Measurements from ENCODE around the gene ST8SIA4.

The ST8SIA4 gene

GRCh38 chr5:100803397-100803796 lies 99.7 kb downstream of the ST8SIA4 start:
- no peaks in the 10 kb centered on the region for H3K9me3 ChIP-seq (ENCODE audit: insufficient read depth, low read length)
- no peak for TF ChIP-seq ZNF274 (IDR thresholded peaks at IDR 0.05; ENCODE audit: low read depth, low read length)
- H3K27me3 ChIP-seq (ENCODE audit: insufficient read depth, insufficient read length), result no peaks in the 10 kb centered on the region
- no peak for DNase-seq (ENCODE audit: low read depth, low spot score)
- no peaks in the 10 kb centered on the region for H3K4me1 ChIP-seq (ENCODE audit: insufficient read depth, insufficient read length)
- H3K4me3 ChIP-seq (ENCODE audit: insufficient read length, low read depth), result no peak overlapping the region
- no peak overlapping the region for H3K9ac ChIP-seq (ENCODE audit: insufficient read length, low read depth)
- no peaks in the 10 kb centered on the region for H3K36me3 ChIP-seq (ENCODE audit: insufficient read depth, insufficient read length, low read length)

- H3K36me3 ChIP-seq (ENCODE audit: insufficient read depth, insufficient read length, low read length), result no peaks in the 10 kb centered on the region
- H3K4me1 ChIP-seq (ENCODE audit: insufficient read depth, insufficient read length), result no peaks in the 10 kb centered on the region
- no peak for TF ChIP-seq SUZ12 (IDR thresholded peaks at IDR 0.05; ENCODE audit: extremely low read depth, insufficient read depth, insufficient read length)
- H3K9ac ChIP-seq (ENCODE audit: insufficient read length, low read depth), result no peak overlapping the region
- no peaks in the 10 kb centered on the region for H3K9me3 ChIP-seq (ENCODE audit: insufficient read depth, low read length)
- DNase-seq (ENCODE audit: low read depth, low spot score), result no peak
- H3K4me3 ChIP-seq (ENCODE audit: insufficient read length, low read depth), result no peak overlapping the region
- no peaks in the 10 kb centered on the region for H3K27me3 ChIP-seq (ENCODE audit: insufficient read depth, insufficient read length)
Observed at GRCh38 chr5:100802208-100802607, 100.9 kb downstream of the ST8SIA4 start.

GRCh38 chr5:100800562-100800961 lies 102.5 kb downstream of the ST8SIA4 start:
- Histone ChIP-seq H3K4me1 (ENCODE audit: insufficient read depth, insufficient read length) (no peaks in the 10 kb centered on the region), H3K9ac (ENCODE audit: insufficient read length, low read depth) (no peak overlapping the region), H3K4me3 (ENCODE audit: insufficient read length, low read depth) (no peak overlapping the region), H3K36me3 (ENCODE audit: insufficient read depth, insufficient read length, low read length) (no peaks in the 10 kb centered on the region), H3K27me3 (ENCODE audit: insufficient read depth, insufficient read length) (no peaks in the 10 kb centered on the region), H3K9me3 (ENCODE audit: insufficient read depth, low read length) (no peaks in the 10 kb centered on the region)
- TF ChIP-seq SUZ12 (IDR thresholded peaks at IDR 0.05; ENCODE audit: extremely low read depth, insufficient read depth, insufficient read length), result no peak
- TF ChIP-seq YY1 (IDR thresholded peaks at IDR 0.05; ENCODE audit: insufficient read depth, insufficient read length), result no peak
- no peak for TF ChIP-seq ZNF274 (IDR thresholded peaks at IDR 0.05; ENCODE audit: low read depth, low read length)
- no peak for DNase-seq (ENCODE audit: low read depth, low spot score)

GRCh38 chr5:100799166-100799565 lies 103.9 kb downstream of the ST8SIA4 start:
- no peaks in the 10 kb centered on the region for H3K27me3 ChIP-seq (ENCODE audit: insufficient read depth, insufficient read length)
- H3K4me1 ChIP-seq (ENCODE audit: insufficient read depth, insufficient read length), result no peaks in the 10 kb centered on the region
- no peaks in the 10 kb centered on the region for H3K36me3 ChIP-seq (ENCODE audit: insufficient read depth, insufficient read length, low read length)
- H3K4me3 ChIP-seq (ENCODE audit: insufficient read length, low read depth), result no peak overlapping the region
- H3K9me3 ChIP-seq (ENCODE audit: insufficient read depth, low read length), result peaks cover 8% of the 10 kb centered on the region; the same call in 1 of the 2 replicates
- no peak for DNase-seq (ENCODE audit: low read depth, low spot score)
- TF ChIP-seq SUZ12 (IDR thresholded peaks at IDR 0.05; ENCODE audit: extremely low read depth, insufficient read depth, insufficient read length), result no peak
- no peak for TF ChIP-seq ZNF274 (IDR thresholded peaks at IDR 0.05; ENCODE audit: low read depth, low read length)
- TF ChIP-seq YY1 (IDR thresholded peaks at IDR 0.05; ENCODE audit: insufficient read depth, insufficient read length), result no peak
- H3K9ac ChIP-seq (ENCODE audit: insufficient read length, low read depth), result no peak overlapping the region

GRCh38 chr5:100797861-100798260 lies 105.2 kb downstream of the ST8SIA4 start:
- H3K4me3 ChIP-seq (ENCODE audit: insufficient read length, low read depth), result no peak overlapping the region
- no peak overlapping the region for H3K9ac ChIP-seq (ENCODE audit: insufficient read length, low read depth)
- H3K36me3 ChIP-seq (ENCODE audit: insufficient read depth, insufficient read length, low read length), result no peaks in the 10 kb centered on the region
- H3K9me3 ChIP-seq (ENCODE audit: insufficient read depth, low read length), result peaks cover 13% of the 10 kb centered on the region; the same call in 1 of the 2 replicates
- H3K4me1 ChIP-seq (ENCODE audit: insufficient read depth, insufficient read length), result no peaks in the 10 kb centered on the region
- TF ChIP-seq ZNF274 (IDR thresholded peaks at IDR 0.05; ENCODE audit: low read depth, low read length), result no peak
- no peak for TF ChIP-seq SUZ12 (IDR thresholded peaks at IDR 0.05; ENCODE audit: extremely low read depth, insufficient read depth, insufficient read length)
- no peak for TF ChIP-seq YY1 (IDR thresholded peaks at IDR 0.05; ENCODE audit: insufficient read depth, insufficient read length)
- no peaks in the 10 kb centered on the region for H3K27me3 ChIP-seq (ENCODE audit: insufficient read depth, insufficient read length)
- no peak for DNase-seq (ENCODE audit: low read depth, low spot score)

- H3K4me3 ChIP-seq (ENCODE audit: insufficient read length, low read depth), result no peak overlapping the region
- DNase-seq (ENCODE audit: low read depth, low spot score), result no peak
- no peaks in the 10 kb centered on the region for H3K4me1 ChIP-seq (ENCODE audit: insufficient read depth, insufficient read length)
- TF ChIP-seq SUZ12 (IDR thresholded peaks at IDR 0.05; ENCODE audit: extremely low read depth, insufficient read depth, insufficient read length), result no peak
- TF ChIP-seq YY1 (IDR thresholded peaks at IDR 0.05; ENCODE audit: insufficient read depth, insufficient read length), result no peak
- TF ChIP-seq ZNF274 (IDR thresholded peaks at IDR 0.05; ENCODE audit: low read depth, low read length), result no peak
- peaks cover 13% of the 10 kb centered on the region; the same call in 1 of the 2 replicates for H3K9me3 ChIP-seq (ENCODE audit: insufficient read depth, low read length)
- H3K27me3 ChIP-seq (ENCODE audit: insufficient read depth, insufficient read length), result no peaks in the 10 kb centered on the region
- H3K9ac ChIP-seq (ENCODE audit: insufficient read length, low read depth), result no peak overlapping the region
- H3K36me3 ChIP-seq (ENCODE audit: insufficient read depth, insufficient read length, low read length), result no peaks in the 10 kb centered on the region
Observed at GRCh38 chr5:100796851-100797250, 106.2 kb downstream of the ST8SIA4 start.

GRCh38 chr5:100794844-100795243 lies 108.2 kb downstream of the ST8SIA4 start:
- no peaks in the 10 kb centered on the region for H3K27me3 ChIP-seq (ENCODE audit: insufficient read depth, insufficient read length)
- TF ChIP-seq ZNF274 (IDR thresholded peaks at IDR 0.05; ENCODE audit: low read depth, low read length) (no peak), SUZ12 (IDR thresholded peaks at IDR 0.05; ENCODE audit: extremely low read depth, insufficient read depth, insufficient read length) (no peak), YY1 (IDR thresholded peaks at IDR 0.05; ENCODE audit: insufficient read depth, insufficient read length) (no peak)
- H3K36me3 ChIP-seq (ENCODE audit: insufficient read depth, insufficient read length, low read length), result no peaks in the 10 kb centered on the region
- no peak for DNase-seq (ENCODE audit: low read depth, low spot score)
- H3K9me3 ChIP-seq (ENCODE audit: insufficient read depth, low read length), result peaks cover 13% of the 10 kb centered on the region; the same call in 1 of the 2 replicates
- H3K9ac ChIP-seq (ENCODE audit: insufficient read length, low read depth), result no peak overlapping the region
- H3K4me3 ChIP-seq (ENCODE audit: insufficient read length, low read depth), result no peak overlapping the region
- H3K4me1 ChIP-seq (ENCODE audit: insufficient read depth, insufficient read length), result no peaks in the 10 kb centered on the region

- no peak overlapping the region for H3K9ac ChIP-seq (ENCODE audit: insufficient read length, low read depth)
- no peak overlapping the region for H3K4me3 ChIP-seq (ENCODE audit: insufficient read length, low read depth)
- H3K36me3 ChIP-seq (ENCODE audit: insufficient read depth, insufficient read length, low read length), result no peaks in the 10 kb centered on the region
- H3K27me3 ChIP-seq (ENCODE audit: insufficient read depth, insufficient read length), result no peaks in the 10 kb centered on the region
- DNase-seq (ENCODE audit: low read depth, low spot score), result no peak
- peaks cover 13% of the 10 kb centered on the region; the same call in 1 of the 2 replicates for H3K9me3 ChIP-seq (ENCODE audit: insufficient read depth, low read length)
- TF ChIP-seq ZNF274 (IDR thresholded peaks at IDR 0.05; ENCODE audit: low read depth, low read length) (no peak), SUZ12 (IDR thresholded peaks at IDR 0.05; ENCODE audit: extremely low read depth, insufficient read depth, insufficient read length) (no peak), YY1 (IDR thresholded peaks at IDR 0.05; ENCODE audit: insufficient read depth, insufficient read length) (no peak)
- no peaks in the 10 kb centered on the region for H3K4me1 ChIP-seq (ENCODE audit: insufficient read depth, insufficient read length)
Observed at GRCh38 chr5:100794218-100794617, 108.9 kb downstream of the ST8SIA4 start.

All from NT2/D1 (cell line).